Karpas-422 (cell line): ENCODE measurements around the gene RAD23B. TPM values are rescaled to one million over a fixed set of nuclear protein-coding genes. Genes with fewer than 3 reads are reported as not detected.

Experiments used
- DNase-seq: peaks from one replicate; pipeline ENCODE4 v3.0.0-alpha.2; 2015
- H2AFZ ChIP-seq: fragments of 200-600 bp; sonication (generic); 2 replicates; pipeline ENCODE4 v1.6.1; 2014; ENCODE audit warnings: antibody characterized with exemption, low read length, mixed read lengths
- H3K27ac ChIP-seq: fragments of 200-600 bp; sonication (generic); 2 replicates; pipeline ENCODE4 v1.5.1; 2014; ENCODE audit warnings: mild to moderate bottlenecking, low read length, moderate library complexity
- H3K27me3 ChIP-seq: fragments of 200-600 bp; sonication (generic); 2 replicates; pipeline ENCODE4 v1.6.1; 2014; ENCODE audit warnings: low read length, mixed read lengths
- H3K36me3 ChIP-seq: fragments of 200-600 bp; sonication (generic); 2 replicates; pipeline ENCODE4 v1.6.1; 2014; ENCODE audit warnings: low read length, mixed read lengths; ENCODE audit not compliant: insufficient read depth
- H3K4me1 ChIP-seq: fragments of 200-600 bp; sonication (generic); 2 replicates; pipeline ENCODE4 v1.6.1; 2014; ENCODE audit warnings: mild to moderate bottlenecking, low read length, mixed read lengths
- H3K4me2 ChIP-seq: fragments of 200-600 bp; sonication (generic); 2 replicates; pipeline ENCODE4 v1.6.1; 2014; ENCODE audit warnings: low read length, low read depth, mild to moderate bottlenecking; ENCODE audit not compliant: poor library complexity, severe bottlenecking
- H3K4me3 ChIP-seq: fragments of 200-600 bp; sonication (generic); 2 replicates; pipeline ENCODE4 v1.5.1; 2014; ENCODE audit warnings: mild to moderate bottlenecking, antibody characterized with exemption, low read length, mixed read lengths
- H3K79me2 ChIP-seq: fragments of 200-600 bp; sonication (generic); 2 replicates; pipeline ENCODE4 v1.6.1; 2014; ENCODE audit warnings: mild to moderate bottlenecking, low read length, mixed read lengths
- H3K9ac ChIP-seq: fragments of 200-600 bp; sonication (generic); 2 replicates; pipeline ENCODE4 v1.6.0; 2014; ENCODE audit warnings: low read length
- H3K9me2 ChIP-seq: fragments of 200-600 bp; sonication (generic), shearing (Covaris generic); replicated peaks from 2 replicates; pipeline ENCODE4 v1.6.0; 2014; ENCODE audit warnings: mild to moderate bottlenecking, low read length, moderate library complexity; ENCODE audit not compliant: insufficient read depth
- H3K9me3 ChIP-seq: fragments of 300-700, 200-600 bp; sonication (generic); 2 replicates; pipeline ENCODE4 v1.6.1; 2014; ENCODE audit warnings: low read length, mixed read lengths
- H4K20me1 ChIP-seq: fragments of 200-600 bp; sonication (generic); 2 replicates; pipeline ENCODE4 v1.6.1; 2014; ENCODE audit warnings: mild to moderate bottlenecking, antibody characterized with exemption, low read length, low read depth; ENCODE audit not compliant: insufficient read depth
- total RNA-seq: library from RNA; depleted of rRNA; stranded (reverse); fragments of >200 nt; shearing (Covaris generic); gene quantifications from 2 replicates; pipeline ENCODE4 v1.2.3, GENCODE V29; 2014; ENCODE audit warnings: low replicate concordance

The RAD23B gene
- total RNA-seq, 1 experiment from 2014 or later: 60.2 TPM

DNA sequence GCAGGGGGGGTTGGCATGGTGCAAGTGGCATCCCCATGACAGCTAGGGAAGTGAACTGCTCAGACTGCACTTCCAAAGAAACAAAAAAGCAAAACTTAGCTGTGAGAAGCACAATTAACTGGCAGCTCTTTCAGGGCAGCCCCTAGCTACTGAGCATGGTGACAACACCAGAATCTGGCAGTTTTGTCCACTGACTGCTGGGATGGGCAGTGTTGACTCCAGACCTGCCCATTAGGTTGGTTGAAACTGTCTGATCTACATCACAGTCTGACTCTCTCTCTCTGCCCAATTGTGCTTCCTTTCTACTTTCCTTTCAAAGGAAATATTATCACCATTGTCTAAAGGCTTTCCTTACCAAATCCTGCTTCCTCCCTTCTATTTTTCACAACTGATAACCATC is 12.5 kb upstream of the RAD23B start:
- Histone ChIP-seq H2AFZ (no peak overlapping the region), H3K27me3 (no peaks in the 10 kb centered on the region), H3K27ac (no peak overlapping the region), H3K9ac (no peak overlapping the region), H3K9me3 (no peaks in the 10 kb centered on the region), H3K36me3 (no peaks in the 10 kb centered on the region), H3K79me2 (no peaks in the 10 kb centered on the region), H4K20me1 (no peaks in the 10 kb centered on the region), H3K4me1 (no peaks in the 10 kb centered on the region), H3K4me3 (no peak overlapping the region), H3K4me2 (no peak overlapping the region), H3K9me2 (no peaks in the 10 kb centered on the region)
- DNase-seq: no peak

DNA sequence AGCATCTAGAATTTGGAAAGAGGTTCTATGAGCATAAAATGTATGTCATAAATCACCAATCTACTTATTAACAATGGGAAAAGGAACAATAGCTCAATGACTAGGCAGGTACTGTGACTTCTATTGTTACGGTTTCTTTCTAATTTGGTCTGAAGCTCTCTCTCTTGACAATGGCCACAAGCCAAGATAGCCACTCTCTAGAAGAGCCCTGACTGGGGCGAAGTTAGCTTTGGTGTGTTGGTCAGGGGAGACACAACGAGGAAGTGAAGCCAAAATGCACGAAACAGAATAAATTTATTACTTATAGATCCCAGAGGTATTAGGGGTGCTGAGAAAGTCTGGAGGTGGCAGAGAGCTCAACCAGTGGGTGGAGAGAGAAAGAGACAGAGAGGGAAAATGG is 9.4 kb upstream of the RAD23B start:
- Histone ChIP-seq H3K9me3 (no peaks in the 10 kb centered on the region), H3K27me3 (no peaks in the 10 kb centered on the region), H2AFZ (no peak overlapping the region), H3K36me3 (no peaks in the 10 kb centered on the region), H3K27ac (no peak overlapping the region), H3K79me2 (no peaks in the 10 kb centered on the region), H3K4me2 (no peak overlapping the region), H4K20me1 (no peaks in the 10 kb centered on the region), H3K4me3 (no peak overlapping the region), H3K4me1 (no peaks in the 10 kb centered on the region), H3K9ac (no peak overlapping the region), H3K9me2 (no peaks in the 10 kb centered on the region)
- DNase-seq: no peak

DNA sequence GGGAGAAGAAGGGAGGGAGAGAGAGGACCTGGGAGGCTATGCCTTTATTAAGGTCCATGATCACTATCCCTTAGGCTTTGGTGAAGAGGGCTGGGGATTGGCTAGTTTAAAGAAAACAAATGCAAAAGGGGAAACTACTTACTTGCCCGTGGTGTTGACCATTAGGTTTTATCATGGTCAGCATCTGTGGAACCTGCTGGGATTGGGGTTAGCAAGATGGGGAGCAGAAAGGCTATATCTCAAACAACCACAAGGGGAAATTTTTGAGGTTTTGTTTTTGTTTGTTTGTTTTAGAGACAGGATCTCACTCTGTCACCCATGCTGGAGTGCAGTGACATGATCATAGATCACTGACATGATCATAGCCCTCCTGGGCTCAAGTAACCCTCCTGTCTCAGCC is 9.0 kb upstream of the RAD23B start:
- Histone ChIP-seq H3K4me1 (no peaks in the 10 kb centered on the region), H3K4me2 (no peak overlapping the region), H3K4me3 (no peak overlapping the region), H3K79me2 (no peaks in the 10 kb centered on the region), H2AFZ (no peak overlapping the region), H3K36me3 (no peaks in the 10 kb centered on the region), H3K9ac (no peak overlapping the region), H3K27ac (no peak overlapping the region), H3K9me3 (no peaks in the 10 kb centered on the region), H4K20me1 (no peaks in the 10 kb centered on the region), H3K27me3 (no peaks in the 10 kb centered on the region), H3K9me2 (no peaks in the 10 kb centered on the region)
- no peak for DNase-seq

DNA sequence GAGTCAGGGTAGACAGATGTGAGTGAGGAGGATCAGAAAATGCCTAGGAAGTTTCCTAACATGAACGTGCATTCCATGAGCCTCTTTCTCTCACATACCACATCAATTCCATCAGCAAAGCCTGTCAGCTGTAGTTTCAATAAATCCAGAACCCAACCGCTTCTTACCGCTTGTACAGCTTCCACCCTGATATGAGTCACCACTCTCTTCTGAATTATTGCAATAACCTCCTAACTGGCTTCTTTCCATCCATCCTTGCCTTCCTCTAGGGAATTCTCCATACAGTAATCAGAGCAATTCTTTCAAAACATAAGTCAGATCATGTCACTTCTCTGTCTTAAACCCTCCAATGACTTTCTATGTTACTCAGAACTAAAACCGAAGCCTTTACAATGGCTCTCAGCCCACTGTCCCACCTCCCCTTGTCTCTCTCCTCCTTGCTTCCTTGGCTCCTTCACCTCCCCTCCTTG is 8.1 kb upstream of the RAD23B start:
- no peaks in the 10 kb centered on the region for H3K79me2 ChIP-seq
- H3K4me1 ChIP-seq: no peaks in the 10 kb centered on the region
- H3K4me2 ChIP-seq: no peak overlapping the region
- no peak overlapping the region for H3K4me3 ChIP-seq
- H3K27me3 ChIP-seq: no peaks in the 10 kb centered on the region
- no peak overlapping the region for H3K27ac ChIP-seq
- no peak for DNase-seq
- no peak overlapping the region for H3K9ac ChIP-seq
- no peaks in the 10 kb centered on the region for H3K36me3 ChIP-seq
- H3K9me3 ChIP-seq: no peaks in the 10 kb centered on the region
- H4K20me1 ChIP-seq: no peaks in the 10 kb centered on the region
- no peaks in the 10 kb centered on the region for H3K9me2 ChIP-seq
- H2AFZ ChIP-seq: no peak overlapping the region

DNA sequence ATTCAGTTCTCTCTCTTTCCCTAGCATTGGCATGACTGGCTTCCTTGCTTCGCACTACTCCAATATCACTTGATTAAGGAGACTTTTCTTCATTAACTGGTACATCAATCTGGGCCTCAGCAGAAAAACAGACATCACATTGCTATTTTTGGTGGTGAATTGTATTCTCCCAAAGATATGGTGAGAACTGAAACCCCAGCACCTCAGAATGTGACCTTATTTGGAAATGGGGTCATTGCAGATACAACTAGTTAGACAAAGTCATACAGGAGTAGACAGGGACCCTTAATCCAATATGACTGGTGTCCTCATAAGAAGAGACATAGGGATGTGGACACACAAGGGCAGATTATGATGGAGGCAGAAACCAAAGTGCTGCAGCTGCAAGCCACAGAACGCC is 7.5 kb upstream of the RAD23B start:
- Histone ChIP-seq H3K9me2 (no peaks in the 10 kb centered on the region), H3K4me1 (no peaks in the 10 kb centered on the region), H3K27ac (no peak overlapping the region), H2AFZ (no peak overlapping the region), H3K9me3 (no peaks in the 10 kb centered on the region), H3K4me2 (no peak overlapping the region), H3K27me3 (no peaks in the 10 kb centered on the region), H3K4me3 (no peak overlapping the region), H4K20me1 (no peaks in the 10 kb centered on the region), H3K79me2 (no peaks in the 10 kb centered on the region), H3K36me3 (no peaks in the 10 kb centered on the region), H3K9ac (no peak overlapping the region)
- DNase-seq: no peak

DNA sequence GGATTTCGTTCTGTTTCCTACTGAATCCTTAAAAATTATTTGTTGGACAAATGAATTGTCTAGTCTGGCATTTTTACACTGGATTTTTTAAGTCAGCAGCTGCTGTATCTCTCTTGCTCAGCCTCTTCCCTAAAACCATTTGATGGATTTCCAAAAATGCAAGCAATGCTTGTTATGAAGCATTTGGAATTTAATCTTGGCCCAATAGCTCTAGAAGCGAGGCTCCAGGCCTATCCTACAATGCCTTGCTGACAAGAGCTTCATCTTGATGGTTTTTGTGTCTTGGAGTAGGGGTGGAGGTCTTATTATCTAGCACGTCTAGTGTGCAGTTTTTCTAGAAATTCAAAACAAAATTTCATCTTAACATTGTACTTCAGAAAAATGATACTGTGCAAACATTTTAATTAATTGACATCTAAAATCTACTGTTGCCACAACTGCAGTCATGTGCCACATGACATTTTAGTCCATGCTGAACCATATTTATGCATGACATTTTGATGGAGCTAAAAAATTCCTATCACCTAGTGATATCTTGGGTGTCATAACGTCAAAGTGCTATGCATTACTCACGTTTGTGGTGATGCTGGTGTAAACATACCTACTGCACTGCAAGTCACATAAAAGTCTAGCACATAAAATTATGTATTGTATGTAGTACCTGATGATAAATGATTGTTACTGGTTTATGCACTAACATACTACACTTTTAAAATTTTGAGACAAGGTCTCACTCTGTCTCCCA is 5.9 kb upstream of the RAD23B start:
- H3K36me3 ChIP-seq: no peaks in the 10 kb centered on the region
- no peaks in the 10 kb centered on the region for H3K27me3 ChIP-seq
- no peak overlapping the region for H2AFZ ChIP-seq
- no peaks in the 10 kb centered on the region for H3K9me2 ChIP-seq
- DNase-seq: no peak
- no peak overlapping the region for H3K4me2 ChIP-seq
- H3K4me1 ChIP-seq: peaks cover 9% of the 10 kb centered on the region
- no peaks in the 10 kb centered on the region for H3K9me3 ChIP-seq
- H3K4me3 ChIP-seq: no peak overlapping the region
- H4K20me1 ChIP-seq: no peaks in the 10 kb centered on the region
- H3K9ac ChIP-seq: no peak overlapping the region
- H3K27ac ChIP-seq: no peak overlapping the region
- no peaks in the 10 kb centered on the region for H3K79me2 ChIP-seq

DNA sequence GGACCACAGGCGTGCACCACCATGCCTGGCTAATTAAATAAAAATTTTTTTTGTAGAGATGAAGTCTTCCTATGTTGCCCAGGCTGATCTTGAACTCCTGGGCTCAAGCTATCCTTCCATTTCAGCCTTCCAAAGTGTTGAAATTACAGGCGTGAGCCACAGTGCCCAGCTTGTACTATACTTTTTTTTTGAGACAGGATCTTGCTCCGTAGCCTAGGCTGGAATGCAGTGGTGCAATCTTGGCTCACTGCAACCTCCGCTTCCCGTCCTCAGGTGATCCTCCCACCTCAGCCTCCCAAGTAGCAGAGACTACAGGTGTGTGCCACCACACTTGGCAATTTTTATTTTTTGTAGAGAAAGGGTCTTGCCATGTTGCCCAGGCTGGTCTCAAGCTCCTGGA is 5.3 kb upstream of the RAD23B start:
- Histone ChIP-seq H3K9me2 (no peaks in the 10 kb centered on the region), H3K27me3 (no peaks in the 10 kb centered on the region), H2AFZ (no peak overlapping the region), H3K4me2 (no peak overlapping the region), H3K9me3 (no peaks in the 10 kb centered on the region), H3K4me3 (no peak overlapping the region), H3K27ac (no peak overlapping the region), H3K4me1 (peaks cover 13% of the 10 kb centered on the region), H3K9ac (no peak overlapping the region), H3K36me3 (no peaks in the 10 kb centered on the region), H4K20me1 (no peaks in the 10 kb centered on the region), H3K79me2 (no peaks in the 10 kb centered on the region)
- no peak for DNase-seq

DNA sequence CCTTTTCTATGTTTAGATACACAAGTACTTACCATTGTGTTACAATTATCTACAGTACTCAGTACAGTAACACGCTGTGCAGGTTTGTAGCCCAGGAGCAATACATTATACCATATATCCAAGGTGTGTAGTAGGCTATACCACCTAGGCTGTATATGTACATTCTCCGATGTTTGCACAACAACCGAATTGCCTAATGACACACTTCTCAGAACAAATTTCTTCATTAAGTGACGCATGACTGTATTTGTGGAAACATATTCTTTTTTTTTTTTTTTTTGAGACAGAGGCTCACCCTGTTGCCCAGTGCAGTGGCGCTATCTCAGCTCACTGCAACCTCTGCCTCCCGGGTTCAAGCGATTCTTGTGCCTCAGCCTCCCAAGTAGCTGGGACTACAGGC is 4.0 kb upstream of the RAD23B start:
- Histone ChIP-seq H3K4me3 (no peak overlapping the region), H3K27ac (no peak overlapping the region), H3K9me3 (no peaks in the 10 kb centered on the region), H3K4me1 (peaks cover 13% of the 10 kb centered on the region), H3K4me2 (no peak overlapping the region), H3K9me2 (no peaks in the 10 kb centered on the region), H4K20me1 (peaks cover 1% of the 10 kb centered on the region; the same call in 1 of the 2 replicates), H3K79me2 (peaks cover 10% of the 10 kb centered on the region), H3K9ac (no peak overlapping the region), H3K36me3 (no peaks in the 10 kb centered on the region), H2AFZ (no peak overlapping the region), H3K27me3 (no peaks in the 10 kb centered on the region)
- no peak for DNase-seq
